ENCODE data around the gene NPY5R. TPM values are rescaled to one million over a fixed set of nuclear protein-coding genes. Genes with fewer than 3 reads are reported as not detected.

Gene NPY5R
- total and polyA plus RNA-seq, 8 donors: 0.04 to 0.73 (median 0.17) TPM

GRCh38 chr4:163317110-163317509 is 26.6 kb upstream of the NPY5R start:
- WGBS, 2 donors: 0 to 83% methylated on average over 1 of the region's 1 CpG
- TF ChIP-seq, protein P1, sequence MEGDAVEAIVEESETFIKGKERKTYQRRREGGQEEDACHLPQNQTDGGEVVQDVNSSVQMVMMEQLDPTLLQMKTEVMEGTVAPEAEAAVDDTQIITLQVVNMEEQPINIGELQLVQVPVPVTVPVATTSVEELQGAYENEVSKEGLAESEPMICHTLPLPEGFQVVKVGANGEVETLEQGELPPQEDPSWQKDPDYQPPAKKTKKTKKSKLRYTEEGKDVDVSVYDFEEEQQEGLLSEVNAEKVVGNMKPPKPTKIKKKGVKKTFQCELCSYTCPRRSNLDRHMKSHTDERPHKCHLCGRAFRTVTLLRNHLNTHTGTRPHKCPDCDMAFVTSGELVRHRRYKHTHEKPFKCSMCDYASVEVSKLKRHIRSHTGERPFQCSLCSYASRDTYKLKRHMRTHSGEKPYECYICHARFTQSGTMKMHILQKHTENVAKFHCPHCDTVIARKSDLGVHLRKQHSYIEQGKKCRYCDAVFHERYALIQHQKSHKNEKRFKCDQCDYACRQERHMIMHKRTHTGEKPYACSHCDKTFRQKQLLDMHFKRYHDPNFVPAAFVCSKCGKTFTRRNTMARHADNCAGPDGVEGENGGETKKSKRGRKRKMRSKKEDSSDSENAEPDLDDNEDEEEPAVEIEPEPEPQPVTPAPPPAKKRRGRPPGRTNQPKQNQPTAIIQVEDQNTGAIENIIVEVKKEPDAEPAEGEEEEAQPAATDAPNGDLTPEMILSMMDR (IDR thresholded peaks at IDR 0.05): no peak
- intact Hi-C loops (cut with DNase I): no loop called here
- H3K36me3 ChIP-seq: no peaks in the 10 kb centered on the region
- no peak for DNase-seq
- FAIRE-seq: no peak
- no peaks in the 10 kb centered on the region for H3K4me1 ChIP-seq
- no peaks in the 10 kb centered on the region for H3K9me3 ChIP-seq
- ATAC-seq: no peak
- no peak overlapping the region for H3K27ac ChIP-seq
- H3K27me3 ChIP-seq: no peaks in the 10 kb centered on the region
- no peak overlapping the region for H3K4me3 ChIP-seq

DNA sequence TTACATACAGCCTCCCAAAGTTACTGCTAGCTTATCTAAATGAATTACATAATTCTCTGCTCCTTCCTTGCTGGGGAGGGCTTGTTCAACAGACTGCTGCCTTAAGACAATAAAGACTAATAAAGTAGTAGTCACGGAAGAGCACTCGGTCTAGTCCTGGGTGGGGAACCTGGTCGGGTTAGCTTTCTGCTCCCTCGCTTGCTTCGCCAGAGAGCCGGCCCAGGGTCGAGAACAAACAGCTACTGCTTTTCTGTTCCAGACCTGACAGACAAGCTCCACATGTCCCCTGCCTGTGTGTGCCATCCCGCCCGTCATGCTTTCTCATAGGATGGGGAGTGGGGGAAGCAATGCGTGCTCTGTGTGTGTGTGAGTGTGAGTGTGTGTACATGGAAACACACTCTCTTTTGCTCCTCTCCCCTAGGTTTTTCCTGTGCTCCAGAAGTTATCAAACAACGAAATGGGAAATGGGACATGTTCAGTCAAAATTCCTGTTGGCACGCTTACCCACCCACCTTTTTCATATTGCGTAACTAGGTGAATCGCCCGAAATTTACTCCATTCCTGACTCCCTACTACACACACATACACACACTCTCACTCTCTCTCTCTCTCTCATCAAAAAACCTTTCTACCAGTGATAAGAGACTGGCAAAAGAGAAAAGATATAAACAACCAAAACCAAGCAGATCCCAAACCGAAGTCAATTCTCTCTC is 12.6 kb upstream of the NPY5R start:
- DNase-seq: peak in 2 of 6 donors; percentile 39 to 51

GRCh38 chr4:163331629-163332376 is 11.9 kb upstream of the NPY5R start:
- TF ChIP-seq, protein P1 (IDR thresholded peaks at IDR 0.05): no peak
- intact Hi-C loops (cut with DNase I): loop anchor here in 2 of 3 donors (10.0 kb wide), 1 partner anchor 837 kb away; no protein-coding TSS in a partner anchor
- no peak for FAIRE-seq
- WGBS, 2 donors: 0 to 1% methylated on average over 58 of the region's 58 CpGs
- Histone ChIP-seq H3K4me3 (peak overlapping the region; percentile 40 to 55 (median 48)), H3K27me3 (no peaks in the 10 kb centered on the region), H3K36me3 (no peaks in the 10 kb centered on the region), H3K27ac (peak overlapping the region in 1 of 4 donors; percentile 19), H3K9me3 (no peaks in the 10 kb centered on the region), H3K4me1 (no peaks in the 10 kb centered on the region)
- DNase-seq: peak; percentile 12 to 78 (median 38)
- peak; percentile 66 to 75 (median 66) for ATAC-seq

More for the DNA sequence above, 12.6 kb upstream of the NPY5R start:
- no peaks in the 10 kb centered on the region for H3K36me3 ChIP-seq
- no peaks in the 10 kb centered on the region for H3K9me3 ChIP-seq
- TF ChIP-seq, protein P1 (IDR thresholded peaks at IDR 0.05): no peak
- no peak for FAIRE-seq
- 29 to 36% methylated on average over 16 of the region's 16 CpGs for WGBS, 2 donors
- ATAC-seq: no peak
- H3K4me3 ChIP-seq: peak overlapping the region; percentile 40 to 55 (median 48)
- intact Hi-C loops (cut with DNase I): loop anchor here in 2 of 3 donors (10.0 kb wide), 1 partner anchor 836 kb away; no protein-coding TSS in a partner anchor
- H3K4me1 ChIP-seq: no peaks in the 10 kb centered on the region
- H3K27me3 ChIP-seq: no peaks in the 10 kb centered on the region
- H3K27ac ChIP-seq: no peak overlapping the region

GRCh38 chr4:163332526-163333406 is 10.9 kb upstream of the NPY5R start, which contains the start of gene NPY1R:
TSS of gene NPY1R (minus strand) at chr4:163332596. CDS start at chr4:163326554, 6,042 bp downstream.
- ATAC-seq: peak; percentile 90 to 97 (median 96)
- H3K27ac ChIP-seq: peak within 1 kb of the TSS in 2 of 4 donors; percentile 50 to 67
- peak; percentile 64 to 80 (median 74) for DNase-seq
- no peaks in the 10 kb centered on the region for H3K36me3 ChIP-seq
- H3K4me3 ChIP-seq: peak within 1 kb of the TSS; percentile 40 to 55 (median 48)
- 11% methylated on average over 36 of the region's 36 CpGs for WGBS, 2 donors
- no peaks in the 10 kb centered on the region for H3K4me1 ChIP-seq
- no peaks in the 10 kb centered on the region for H3K9me3 ChIP-seq
- TF ChIP-seq, protein P1 (IDR thresholded peaks at IDR 0.05): peak; percentile 28 to 58 (median 44)
- FAIRE-seq: no peak
- no peaks in the 10 kb centered on the region for H3K27me3 ChIP-seq
- intact Hi-C loops (cut with DNase I): loop anchor here in 2 of 3 donors (10.0 kb wide), 1 partner anchor 838 kb away; no protein-coding TSS in a partner anchor

All from pancreas (tissue), 10 donors.